Panc1 (cell line): ENCODE data around the gene GLIS2. TPM values are rescaled to one million over a fixed set of nuclear protein-coding genes. Genes with fewer than 3 reads are reported as not detected.
A peak's percentile ranks its signal among the peaks of the same experiment; 100 is the strongest.

Source experiments
- ATAC-seq: fragments of 200-7000 bp; cut with Tn5 transposase; 2 replicates; pipeline ENCODE4 v1.9.1; 2020; ENCODE audit warnings: mild to moderate bottlenecking, moderate library complexity
- BruUV-seq: library from RNA; stranded (reverse); fragments of 400-500 nt; replicated peaks from 2 replicates; lab custom pipeline; 2021; lab: Mats Ljungman, UMichigan
- CTCF ChIA-PET: fragments of 300-600 bp; sonication (Branson Sonifier 250); formaldehyde crosslinking; loops from one replicate; lab custom pipeline; 2022; ENCODE audit warnings: antibody characterized with exemption; lab: Charles Lee
- POLR2A ChIA-PET: fragments of 300-600 bp; sonication (Branson Sonifier 250); formaldehyde crosslinking; loops from one replicate; lab custom pipeline; 2022; ENCODE audit warnings: antibody characterized with exemption; lab: Charles Lee
- DNase-seq: peaks from one replicate; pipeline ENCODE4 v3.0.0-alpha.2; 2010; ENCODE audit warnings: low read depth, low spot score
- H3K27ac ChIP-seq: 2 replicates; pipeline ENCODE4 v1.5.1; 2011; ENCODE audit warnings: mild to moderate bottlenecking, low read length, inconsistent platforms
- H3K27me3 ChIP-seq: fragments of 200-500 bp; sonication (Bioruptor generic); 2 replicates; pipeline ENCODE4 v1.6.0; 2014; ENCODE audit warnings: low read length, inconsistent platforms; ENCODE audit not compliant: control insufficient read depth, insufficient read depth
- H3K36me3 ChIP-seq: fragments of 200-500 bp; sonication (Bioruptor generic); 2 replicates; pipeline ENCODE4 v1.5.1; 2014; ENCODE audit warnings: inconsistent platforms, mild to moderate bottlenecking, low read length, moderate library complexity; ENCODE audit not compliant: control insufficient read depth, insufficient read depth
- H3K4me1 ChIP-seq: 2 replicates; pipeline ENCODE4 v1.5.1; 2011; ENCODE audit warnings: inconsistent platforms, mild to moderate bottlenecking, low read length, moderate library complexity; ENCODE audit not compliant: control insufficient read depth, insufficient read depth
- H3K4me3 ChIP-seq, 2 experiments: 2 replicates each; pipeline ENCODE4 v1.5.1; 2011 to 2012; ENCODE audit warnings: low read depth in 2 of 2, low read length in 2 of 2, mild to moderate bottlenecking in 2 of 2, inconsistent platforms in 1 of 2, moderate library complexity in 1 of 2
- H3K9me3 ChIP-seq: fragments of 200-500 bp; sonication (Bioruptor generic); 2 replicates; pipeline ENCODE4 v1.5.1; 2014; ENCODE audit warnings: low read depth, mild to moderate bottlenecking, inconsistent platforms, low read length, moderate library complexity; ENCODE audit not compliant: control insufficient read depth, insufficient read depth
- CTCF ChIP-seq: fragments of 450-650 bp; IDR thresholded peaks from 2 replicates; pipeline ENCODE4 v1.5.1; 2017; ENCODE audit warnings: mild to moderate bottlenecking
- POLR2AphosphoS5 ChIP-seq: IDR thresholded peaks from 2 replicates; pipeline ENCODE4 v1.6.1; 2012; ENCODE audit warnings: mild to moderate bottlenecking, low read depth, low read length, moderate library complexity
- REST ChIP-seq, 2 experiments: IDR thresholded peaks; 2 replicates each; pipeline ENCODE4 v1.6.1; 2011 to 2012; ENCODE audit warnings: low read depth in 2 of 2, control low read depth in 1 of 2, low read length in 1 of 2, mild to moderate bottlenecking in 1 of 2, moderate library complexity in 1 of 2; ENCODE audit not compliant: insufficient read depth in 1 of 2
- SIN3A ChIP-seq: IDR thresholded peaks from 2 replicates; pipeline ENCODE4 v1.6.1; 2012; ENCODE audit warnings: low read depth, mild to moderate bottlenecking, low read length, moderate library complexity, borderline replicate concordance; ENCODE audit not compliant: insufficient read depth
- TCF7L2 ChIP-seq: IDR thresholded peaks from 2 replicates; pipeline ENCODE4 v1.6.1; 2011; ENCODE audit warnings: mild to moderate bottlenecking, low read depth, low read length, inconsistent platforms
- in situ Hi-C: cut with HindIII; loops from 2 replicates; pipeline ENCODE4 v1.10.0; 2016; ENCODE audit warnings: low sequenced_read_pairs, low pct_unique_long_range_greater_than_20kb
- intact Hi-C: fragments of 100-400 bp; cut with micrococcal nuclease; formaldehyde crosslinking; loops from one replicate; pipeline ENCODE4 v1.10.0; 2022; ENCODE audit not compliant: unreplicated experiment
- total RNA-seq: library from RNA; stranded (reverse); gene quantifications from one replicate; pipeline ENCODE4 v1.2.1, GENCODE V29; 2021; ENCODE audit not compliant: unreplicated experiment

GLIS2 gene
- total RNA-seq, 1 experiment from 2014 or later, result 87.3 TPM

GRCh38 chr16:4338712-4339299 lies 22.9 kb downstream of the GLIS2 start:
- CTCF ChIA-PET, result interaction anchor here (0.6 to 2.5 kb wide), 9 partner anchors 29 to 1377 kb away, joined by 3 to 12 read pairs (median 5); no protein-coding TSS in a partner anchor
- Histone ChIP-seq H3K27ac (peak overlapping the region; percentile 80), H3K4me3 (no peak overlapping the region), H3K9me3 (no peaks in the 10 kb centered on the region), H3K27me3 (no peaks in the 10 kb centered on the region), H3K36me3 (no peaks in the 10 kb centered on the region; the same call in 1 of the 2 replicates), H3K4me1 (peaks cover 53% of the 10 kb centered on the region)
- BruUV-seq, result no TSS peak
- peak; percentile 59 for TF ChIP-seq POLR2AphosphoS5
- no peak for TF ChIP-seq TCF7L2
- TF ChIP-seq SIN3A, result peak; percentile 25; the same call in 1 of the 2 replicates
- ATAC-seq (peak; percentile 67), DNase-seq (no peak)
- intact Hi-C loops, result loop anchor here (5.0 kb wide), 1 partner anchor 67 kb away; the partner anchor contains the start of gene TFAP4
- in situ Hi-C loops, result no loop called here
- POLR2A ChIA-PET, result no interaction called here

GRCh38 chr16:4339455-4339854 lies 23.6 kb downstream of the GLIS2 start:
- CTCF ChIA-PET, result interaction anchor here (0.6 to 2.5 kb wide), 9 partner anchors 49 to 1378 kb away, joined by 3 to 12 read pairs (median 6); no protein-coding TSS in a partner anchor
- peak; percentile 2; the same call in 1 of the 2 replicates for ATAC-seq
- no peak for TF ChIP-seq REST (IDR thresholded peaks at IDR 0.05; ENCODE audit: insufficient read depth in 1 of 2, low read depth in 2 of 2, low read length in 1 of 2)
- 0 out of 2 replicates have a peak, but pooled peaks have one; percentile 14 for TF ChIP-seq TCF7L2
- POLR2A ChIA-PET, result no interaction called here
- no peak for DNase-seq
- H3K27me3 ChIP-seq, result no peaks in the 10 kb centered on the region
- H3K9me3 ChIP-seq, result no peaks in the 10 kb centered on the region
- no peaks in the 10 kb centered on the region; the same call in 1 of the 2 replicates for H3K36me3 ChIP-seq
- BruUV-seq, result no TSS peak
- H3K4me3 ChIP-seq, result no peak overlapping the region
- peak overlapping the region; percentile 80 for H3K27ac ChIP-seq
- H3K4me1 ChIP-seq, result peaks cover 54% of the 10 kb centered on the region
- intact Hi-C loops, result loop anchor here (5.0 kb wide), 1 partner anchor 67 kb away; the partner anchor contains the start of gene TFAP4
- in situ Hi-C loops, result no loop called here

GRCh38 chr16:4339909-4340308 lies 24.0 kb downstream of the GLIS2 start:
- no TSS peak for BruUV-seq
- TF ChIP-seq TCF7L2 (no peak), POLR2AphosphoS5 (peak; percentile 38; the same call in 1 of the 2 replicates), CTCF (no peak), SIN3A (no peak), REST (IDR thresholded peaks at IDR 0.05; ENCODE audit: insufficient read depth in 1 of 2, low read depth in 2 of 2, low read length in 1 of 2) (no peak)
- DNase-seq (no peak), ATAC-seq (peak; percentile 5; the same call in 1 of the 2 replicates)
- no peaks in the 10 kb centered on the region; the same call in 1 of the 2 replicates for H3K36me3 ChIP-seq
- H3K27ac ChIP-seq, result peak overlapping the region; percentile 80
- peaks cover 59% of the 10 kb centered on the region for H3K4me1 ChIP-seq
- CTCF ChIA-PET, result interaction anchor here (0.5 to 2.5 kb wide), 8 partner anchors 50 to 358 kb away, joined by 3 to 12 read pairs (median 6); no protein-coding TSS in a partner anchor
- POLR2A ChIA-PET, result no interaction called here
- H3K27me3 ChIP-seq, result no peaks in the 10 kb centered on the region
- H3K9me3 ChIP-seq, result no peaks in the 10 kb centered on the region
- H3K4me3 ChIP-seq, result no peak overlapping the region
- intact Hi-C loops, result loop anchor here (5.0 kb wide), 1 partner anchor 68 kb away; the partner anchor contains the start of gene TFAP4
- in situ Hi-C loops, result no loop called here
